ENCODE results near the gene KCNIP1.

GRCh38 chr5:170481849-170482248 lies 22.0 kb upstream of the KCNIP1 start:
- TF ChIP-seq EP300 (IDR thresholded peaks at IDR 0.05) = no peak
- TF ChIP-seq CTCF (IDR thresholded peaks at IDR 0.05) = no peak
- no peak for TF ChIP-seq POLR2AphosphoS5 (IDR thresholded peaks at IDR 0.05)

All from esophagus muscularis mucosa (tissue), 4 donors.